CD4-positive, alpha-beta T cell treated with Interferon gamma for 1 hour (primary cell): Measurements from ENCODE around the gene CDH22.

ENCODE experiments used
- DNase-seq: peaks from one replicate; pipeline ENCODE4 v3.0.0-alpha.2; 2020

Gene CDH22

DNA sequence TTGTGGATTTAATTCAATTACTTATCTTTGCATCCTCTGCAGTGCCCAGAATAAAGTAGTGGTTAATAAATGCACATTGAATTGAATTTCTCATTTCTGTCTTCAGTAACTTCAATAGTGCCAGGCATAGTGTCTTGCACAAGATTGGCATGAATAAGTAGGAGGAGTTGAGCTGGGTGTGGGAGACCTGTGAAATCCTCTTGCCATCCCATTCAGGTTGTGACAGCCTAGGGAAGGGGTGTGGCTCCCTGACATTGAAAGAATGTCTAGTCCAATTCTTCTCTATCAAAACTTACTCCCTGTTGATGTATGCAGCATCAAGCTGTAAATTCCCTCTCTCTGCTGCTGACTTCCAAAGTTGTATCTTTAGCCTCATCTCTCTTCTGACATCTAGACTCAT is 73.2 kb downstream of the CDH22 start:
- DNase-seq, result no peak

DNA sequence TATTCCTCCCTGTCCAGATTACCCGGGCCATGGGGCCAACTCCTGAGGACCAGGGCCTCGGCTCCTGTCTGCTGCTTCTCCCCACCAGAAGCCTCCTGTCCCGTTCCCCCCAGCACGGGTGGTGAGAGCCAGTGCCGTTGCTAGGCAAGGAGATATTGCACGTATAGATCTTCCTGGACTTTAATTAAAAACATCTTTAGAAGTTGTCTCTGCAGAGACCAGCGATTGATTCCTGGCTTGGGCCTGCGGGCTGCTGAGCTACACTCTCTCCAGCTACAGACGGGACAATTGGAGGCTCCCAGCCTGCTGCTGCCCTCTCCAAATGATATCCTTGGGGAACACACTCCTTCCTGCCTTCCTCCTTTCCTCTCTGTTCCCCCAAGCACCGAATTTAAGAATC is 74.6 kb downstream of the CDH22 start:
- no peak for DNase-seq

DNA sequence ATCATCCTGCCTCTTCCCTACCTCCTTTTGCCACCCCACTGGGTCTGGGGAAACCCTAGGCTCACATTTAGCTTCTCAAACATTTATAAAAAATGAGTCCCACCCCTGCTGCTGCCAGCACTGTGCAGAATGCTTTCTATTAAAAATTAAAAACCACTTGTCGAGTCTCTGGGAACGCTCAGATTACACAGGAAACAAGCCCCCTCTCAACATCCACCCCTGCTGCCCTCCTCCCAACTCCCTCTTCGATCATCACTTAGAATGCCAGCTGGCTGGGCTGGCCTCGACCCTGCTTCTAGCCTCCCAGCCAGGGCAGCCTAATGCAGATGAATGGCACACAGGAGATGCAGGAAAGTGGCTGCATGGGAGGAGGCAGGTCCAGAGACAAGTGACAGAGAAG is 75.8 kb downstream of the CDH22 start:
- no peak for DNase-seq

DNA sequence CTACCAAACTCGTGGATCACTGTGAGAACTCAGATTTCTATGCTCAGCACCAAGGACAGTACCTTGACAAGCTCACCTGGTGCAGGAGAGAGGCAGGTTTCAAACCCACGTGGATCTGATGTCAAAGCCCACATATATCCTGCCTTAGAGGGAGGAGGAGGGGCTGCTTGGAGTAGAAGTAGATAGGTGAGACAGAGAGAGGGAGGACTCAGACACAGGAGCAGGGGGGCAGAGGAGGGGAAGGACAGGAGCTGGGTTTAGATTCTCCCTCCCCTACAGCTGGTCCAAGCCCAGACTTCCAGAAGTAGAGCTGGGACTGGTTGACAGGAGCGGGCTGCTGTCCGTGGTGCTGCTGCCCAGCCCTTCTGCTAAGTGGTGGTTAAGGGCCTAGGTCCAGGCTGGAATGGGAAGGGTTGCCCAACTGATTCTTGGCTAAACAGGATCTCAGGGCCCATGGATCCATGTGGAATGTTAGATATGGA is 77.5 kb downstream of the CDH22 start:
- DNase-seq, result no peak

DNA sequence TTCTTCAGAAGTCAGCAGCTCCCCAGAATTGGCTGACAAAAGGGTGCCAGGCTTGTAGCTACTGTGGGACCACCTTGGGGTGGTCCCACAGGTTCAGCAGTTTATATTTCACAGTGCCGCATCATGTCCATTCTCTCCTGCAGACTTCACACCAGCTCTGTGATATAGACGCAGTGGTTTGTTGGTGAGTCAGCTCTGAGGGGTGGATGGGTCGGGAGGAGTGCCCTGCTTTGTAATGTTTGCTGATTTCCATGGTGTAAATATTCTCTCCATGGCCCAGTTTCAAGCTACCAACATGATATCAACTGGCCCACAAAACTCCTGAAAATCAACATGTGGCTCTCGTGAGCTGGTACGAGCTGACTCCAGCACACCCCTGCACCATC is 78.2 kb downstream of the CDH22 start:
- DNase-seq, result no peak

DNA sequence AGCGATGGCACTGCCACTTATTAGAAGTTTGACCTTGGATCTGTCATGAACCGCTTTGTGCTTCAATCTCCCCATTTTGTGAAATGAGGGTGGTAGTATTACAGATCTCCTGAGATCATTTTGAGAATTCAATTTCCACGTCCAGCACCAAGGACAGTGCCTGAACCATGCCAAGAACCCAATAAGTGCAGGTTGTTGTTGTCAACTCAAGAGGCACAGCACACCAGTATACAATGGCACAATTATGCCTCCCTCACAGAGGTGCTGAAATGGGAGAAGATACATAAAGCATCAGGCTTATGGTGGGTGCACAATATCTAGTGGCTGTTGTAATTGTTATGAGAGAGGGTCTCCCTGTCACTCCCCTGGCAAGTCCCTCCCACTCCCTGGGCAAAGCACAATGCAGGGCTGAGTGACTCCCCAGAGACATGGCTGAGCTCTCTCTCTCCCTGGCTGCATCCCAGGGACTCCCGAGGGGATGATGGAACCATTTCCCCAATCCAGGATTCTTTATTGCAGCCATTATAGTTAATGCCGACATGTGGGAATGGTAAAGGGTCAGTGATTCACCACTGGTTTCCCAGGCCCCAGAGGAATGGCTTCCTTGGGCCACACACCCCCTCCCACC is 78.7 kb downstream of the CDH22 start:
- DNase-seq, result no peak

DNA sequence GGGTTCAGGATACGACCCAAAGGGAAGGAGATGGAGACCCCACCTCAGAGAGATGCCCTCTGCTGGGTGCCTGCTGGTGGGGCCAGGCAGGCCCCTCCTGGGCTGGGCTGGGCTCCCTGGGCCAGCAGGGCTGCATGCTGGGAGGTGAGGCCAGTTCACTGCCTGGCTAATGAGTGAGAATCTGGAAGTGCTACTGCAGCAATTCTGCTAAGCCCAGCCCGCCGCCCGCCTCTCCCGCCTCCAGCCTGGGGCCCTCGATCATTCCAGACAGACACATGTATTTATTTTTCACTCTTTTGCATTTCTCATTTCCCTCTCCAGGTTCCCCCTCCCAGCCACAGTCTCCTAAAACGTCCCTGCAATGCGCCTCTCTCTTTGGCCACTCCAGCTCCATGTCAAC is 79.6 kb downstream of the CDH22 start:
- DNase-seq, result no peak

DNA sequence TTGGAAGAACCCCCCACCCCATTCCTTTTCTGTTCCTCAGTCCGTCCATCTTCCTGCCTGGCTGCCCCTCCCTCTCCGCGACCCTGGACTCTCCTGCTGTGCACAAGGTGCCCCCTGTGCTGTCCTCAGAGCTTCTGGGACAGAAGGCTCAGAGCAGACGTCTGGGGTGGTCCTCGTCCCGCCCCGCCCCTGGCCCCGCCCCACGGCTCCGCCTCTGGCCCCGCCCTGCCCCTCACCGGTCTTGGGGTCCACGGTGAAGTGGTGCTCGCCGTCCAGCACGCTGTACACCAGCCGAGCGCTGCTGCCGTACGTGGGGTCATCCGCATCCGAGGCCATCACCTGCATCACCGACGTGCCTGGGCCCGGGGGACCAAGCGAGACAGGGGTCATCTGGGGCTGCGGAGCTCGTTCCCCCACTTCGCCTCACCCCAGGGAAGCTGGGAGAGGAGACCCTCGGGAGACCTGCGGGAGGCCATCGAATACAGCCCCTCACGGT is 81.0 kb downstream of the CDH22 start:
- no peak for DNase-seq

DNA sequence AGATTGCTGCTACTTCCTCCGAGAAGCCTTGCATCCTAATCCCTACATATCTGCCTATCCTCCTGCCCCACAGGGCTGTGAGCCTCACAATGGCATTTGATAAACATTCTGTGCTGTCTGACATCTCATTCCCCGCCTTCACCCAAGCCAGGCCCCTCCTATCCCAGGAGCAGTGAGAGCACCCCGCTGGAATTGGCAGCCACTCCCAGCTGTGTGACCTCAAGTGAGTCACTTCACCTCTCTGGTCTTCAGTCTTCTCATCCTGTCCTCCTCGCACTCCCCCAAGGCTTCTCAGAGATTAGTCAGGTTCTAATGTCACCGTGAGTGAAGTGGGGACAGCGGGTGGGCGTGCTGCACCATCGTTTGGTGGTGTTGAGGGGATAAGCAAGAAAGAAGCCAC is 81.7 kb downstream of the CDH22 start:
- DNase-seq, result no peak

DNA sequence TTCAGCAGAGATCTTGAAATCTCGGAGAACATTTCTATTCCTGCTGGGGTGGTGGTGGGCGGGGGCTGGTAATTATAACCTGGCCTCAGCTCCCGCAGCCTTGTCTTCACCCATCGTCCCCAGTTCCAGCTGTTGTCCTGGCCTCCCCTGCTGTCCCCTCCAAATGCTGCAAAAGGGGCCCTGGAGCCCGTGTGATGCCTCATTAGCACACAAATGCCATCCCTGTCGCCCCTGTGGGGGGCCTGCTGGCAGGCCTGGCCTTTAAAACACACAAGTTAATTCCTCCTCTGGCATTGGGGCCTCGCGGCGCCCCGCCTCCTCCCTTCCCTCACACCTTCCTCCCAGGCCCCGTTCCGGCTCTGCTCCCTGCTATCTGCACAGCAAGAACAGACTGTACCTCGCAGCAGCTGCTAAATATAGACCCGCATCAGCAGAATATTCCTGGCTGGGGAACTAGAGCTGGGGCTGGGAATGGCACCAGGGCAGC is 85.7 kb downstream of the CDH22 start:
- no peak for DNase-seq

DNA sequence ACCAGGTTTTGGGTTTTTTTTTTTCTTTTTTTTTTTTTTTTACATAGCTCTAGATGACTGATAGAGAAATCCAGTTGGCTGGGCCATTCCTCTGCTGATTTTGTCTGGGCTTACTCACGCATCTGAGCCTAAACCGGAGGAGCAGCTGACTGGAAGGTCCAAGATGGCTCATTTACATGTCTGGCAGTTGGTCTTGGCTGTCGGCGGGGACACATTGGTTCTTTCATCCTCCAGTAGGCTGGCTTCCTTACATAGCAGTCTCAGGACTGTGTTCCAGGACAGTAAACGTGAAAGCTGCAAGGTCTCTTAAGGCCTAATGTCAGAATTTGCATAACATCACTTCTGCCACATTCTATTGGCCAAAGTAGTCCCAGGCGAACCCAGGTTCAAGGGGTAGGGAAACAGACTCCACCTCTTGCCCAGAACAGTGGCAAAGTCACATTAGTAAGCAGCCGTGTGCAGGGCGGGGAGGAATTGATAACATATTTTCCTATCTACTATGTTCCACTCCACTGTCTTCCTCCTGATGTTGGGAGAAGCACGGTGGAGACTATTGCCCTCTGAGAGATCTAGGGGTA is 87.0 kb downstream of the CDH22 start:
- no peak for DNase-seq

DNA sequence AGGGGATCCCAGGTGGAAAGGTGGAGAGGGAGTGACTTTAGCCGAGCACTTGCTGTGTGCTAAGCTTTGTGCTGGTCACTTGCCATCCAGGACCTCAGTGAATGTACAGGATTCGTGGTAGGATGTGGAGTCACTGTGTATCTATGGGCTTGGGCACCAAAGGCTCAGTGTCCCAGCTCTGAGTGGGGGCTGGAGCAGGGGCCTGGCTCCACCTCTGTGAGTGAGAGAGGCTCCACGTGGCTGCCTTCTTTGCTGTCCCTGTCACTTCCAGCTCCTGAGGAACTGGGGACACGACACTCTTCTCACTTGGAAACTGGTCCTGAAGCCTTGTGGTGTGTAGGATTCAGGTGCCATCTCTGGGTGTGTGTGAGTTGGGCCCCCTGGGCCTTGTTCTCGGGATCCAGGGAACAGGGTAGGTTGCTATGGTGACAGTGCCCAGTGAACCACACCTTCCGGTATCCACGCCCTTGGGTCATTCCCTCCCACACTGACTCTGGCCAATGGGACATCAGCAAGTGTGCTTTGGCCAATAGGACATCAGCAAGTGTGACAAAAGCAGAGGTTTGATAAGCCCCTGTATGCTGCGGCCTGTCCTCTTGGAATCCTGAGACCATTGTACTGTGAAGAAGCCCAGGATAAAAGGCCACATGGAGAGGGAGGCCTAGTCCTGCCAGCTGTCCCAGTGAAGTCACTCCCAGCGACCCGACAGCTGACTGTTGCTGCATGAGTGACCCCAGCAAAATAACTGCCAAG is 87.7 kb downstream of the CDH22 start:
- no peak for DNase-seq

DNA sequence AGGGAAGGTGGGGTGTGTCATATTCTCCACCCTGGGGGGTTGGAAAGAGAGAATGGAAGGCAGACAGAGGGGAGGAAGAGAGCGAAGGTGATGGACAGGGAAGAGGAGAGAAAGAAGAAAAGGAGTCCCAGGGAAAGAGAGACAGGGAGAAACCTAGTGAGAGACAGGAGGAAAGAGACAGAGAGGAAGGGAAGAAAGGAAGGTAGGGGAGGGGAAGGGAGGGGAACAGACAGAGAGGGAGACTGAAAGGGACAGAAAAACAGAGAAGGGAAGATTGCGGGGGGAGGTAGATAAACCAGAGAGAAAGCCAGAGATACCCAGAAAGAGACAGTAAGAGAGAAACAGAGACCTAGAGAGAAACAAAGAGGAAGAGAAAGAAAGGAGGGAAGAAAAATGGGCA is 88.4 kb downstream of the CDH22 start:
- DNase-seq, result no peak

DNA sequence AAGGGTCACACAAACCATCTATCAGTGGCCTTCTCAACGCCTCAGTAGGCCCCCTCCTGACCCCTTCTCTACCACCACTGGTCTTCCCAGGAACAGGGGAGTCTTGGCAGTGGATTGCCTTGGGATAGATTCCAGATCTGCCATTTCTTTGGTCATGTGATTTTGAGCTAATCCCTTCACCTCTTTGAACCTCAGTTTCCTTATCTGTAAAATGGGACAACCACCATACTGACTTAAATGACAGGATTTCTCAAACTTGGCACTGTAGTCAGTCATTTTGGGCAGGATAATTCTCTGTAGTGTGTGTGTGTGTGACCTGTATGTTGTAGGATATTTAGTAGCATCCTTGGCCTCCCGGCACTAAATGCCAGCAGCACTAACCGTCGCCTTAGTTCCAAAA is 89.1 kb downstream of the CDH22 start:
- DNase-seq, result no peak

DNA sequence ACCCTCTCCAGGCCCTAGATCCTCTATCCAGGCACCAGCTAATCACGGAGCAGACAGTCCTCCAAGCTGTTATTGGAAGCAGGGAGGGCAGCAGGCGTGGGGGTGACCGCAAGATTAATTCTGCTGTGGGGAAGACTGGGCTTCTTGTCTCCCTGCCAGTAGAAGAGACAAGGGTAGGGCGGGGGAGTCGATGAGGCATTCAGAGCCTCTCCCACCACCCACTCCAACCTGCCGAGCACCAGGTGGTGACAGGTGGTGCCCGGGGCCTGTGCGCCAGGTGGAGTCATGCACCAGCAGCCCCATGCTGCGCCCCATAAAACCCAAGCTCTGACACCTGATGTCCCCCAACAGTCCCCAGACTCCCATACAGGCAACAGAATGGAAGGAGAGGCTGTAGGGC is 89.6 kb downstream of the CDH22 start:
- DNase-seq, result no peak

DNA sequence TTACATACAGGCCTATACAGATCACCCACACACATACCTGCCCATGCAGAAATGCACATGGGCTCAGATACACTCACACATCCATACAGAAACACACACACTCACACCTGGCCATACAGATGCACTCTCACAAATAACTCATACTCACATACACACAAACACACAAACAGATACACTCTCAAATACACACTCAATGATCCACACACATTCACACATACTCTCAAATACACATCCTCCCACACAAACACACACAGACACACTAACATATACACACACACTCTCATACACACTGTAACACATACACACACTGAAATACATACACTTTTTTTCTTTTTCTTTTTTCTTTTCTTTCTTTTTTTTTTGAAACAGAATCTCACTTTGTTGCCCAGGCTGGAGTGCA is 90.7 kb downstream of the CDH22 start:
- DNase-seq, result no peak

DNA sequence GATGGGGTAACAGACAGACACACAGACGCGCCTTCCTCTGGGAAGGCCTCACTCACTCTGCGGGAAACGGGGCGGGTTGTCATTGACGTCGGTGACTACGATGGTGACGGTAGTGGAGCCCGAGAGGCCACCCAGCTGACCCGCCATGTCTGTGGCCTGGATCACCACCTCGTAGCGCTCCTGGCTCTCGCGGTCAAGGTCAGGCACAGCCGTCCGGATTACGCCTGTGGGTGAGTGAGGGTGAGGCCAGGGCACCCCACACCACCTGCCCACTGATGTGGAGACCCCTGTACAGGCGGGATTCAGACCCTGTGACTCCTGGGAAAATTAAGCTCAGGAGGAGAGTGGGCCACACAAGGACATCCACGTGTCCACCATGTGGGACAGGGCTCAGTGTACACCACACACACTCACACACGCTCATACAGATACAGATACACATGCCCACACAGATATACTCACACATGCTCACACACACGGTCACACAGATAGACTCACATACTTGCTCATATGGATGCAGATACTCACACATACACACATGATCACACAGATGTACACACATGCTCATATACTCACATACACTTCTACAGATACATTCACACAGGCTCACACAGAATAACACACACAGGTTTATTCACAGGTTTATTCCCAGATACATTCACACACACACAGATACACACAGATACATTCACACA is 91.4 kb downstream of the CDH22 start:
- no peak for DNase-seq

DNA sequence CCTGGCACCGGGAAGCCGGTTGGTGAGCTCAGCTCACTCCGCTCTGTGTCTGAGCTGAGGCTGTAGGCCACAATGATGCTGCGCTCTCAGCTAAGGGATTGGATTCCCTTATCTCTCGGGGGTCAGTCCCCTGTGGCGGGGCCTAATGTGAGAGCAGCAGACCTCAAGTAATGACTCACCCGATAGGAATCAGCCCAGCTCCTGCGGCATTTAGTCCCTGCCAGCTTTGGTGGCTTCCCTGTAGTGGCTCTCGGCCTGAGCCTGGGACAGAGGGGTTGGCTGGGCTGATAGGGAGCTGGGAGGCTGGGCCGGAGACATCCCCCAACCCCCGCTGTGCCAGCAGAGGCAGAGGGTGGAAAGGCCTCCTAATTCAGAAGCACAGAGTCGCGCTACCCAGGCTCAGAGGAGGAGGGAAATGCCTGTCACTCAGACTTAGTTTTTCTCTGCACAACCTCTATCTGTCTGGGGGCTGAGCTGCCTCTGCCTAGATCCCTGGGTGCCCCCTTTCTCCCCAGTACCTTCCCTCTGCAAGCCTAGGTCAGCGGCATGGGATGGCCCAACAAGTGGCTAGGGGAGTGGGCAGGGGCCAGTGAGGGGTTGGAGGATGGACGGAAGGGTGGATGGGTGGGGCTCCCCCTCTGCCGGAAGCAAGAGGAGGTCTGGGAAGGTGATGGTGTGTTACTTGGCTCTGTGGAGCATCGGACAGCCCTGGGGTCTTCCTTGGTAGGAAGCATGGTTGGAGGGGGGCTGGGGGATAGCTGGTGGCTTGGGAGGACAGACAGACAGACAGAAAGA is 92.2 kb downstream of the CDH22 start:
- DNase-seq, result no peak

DNA sequence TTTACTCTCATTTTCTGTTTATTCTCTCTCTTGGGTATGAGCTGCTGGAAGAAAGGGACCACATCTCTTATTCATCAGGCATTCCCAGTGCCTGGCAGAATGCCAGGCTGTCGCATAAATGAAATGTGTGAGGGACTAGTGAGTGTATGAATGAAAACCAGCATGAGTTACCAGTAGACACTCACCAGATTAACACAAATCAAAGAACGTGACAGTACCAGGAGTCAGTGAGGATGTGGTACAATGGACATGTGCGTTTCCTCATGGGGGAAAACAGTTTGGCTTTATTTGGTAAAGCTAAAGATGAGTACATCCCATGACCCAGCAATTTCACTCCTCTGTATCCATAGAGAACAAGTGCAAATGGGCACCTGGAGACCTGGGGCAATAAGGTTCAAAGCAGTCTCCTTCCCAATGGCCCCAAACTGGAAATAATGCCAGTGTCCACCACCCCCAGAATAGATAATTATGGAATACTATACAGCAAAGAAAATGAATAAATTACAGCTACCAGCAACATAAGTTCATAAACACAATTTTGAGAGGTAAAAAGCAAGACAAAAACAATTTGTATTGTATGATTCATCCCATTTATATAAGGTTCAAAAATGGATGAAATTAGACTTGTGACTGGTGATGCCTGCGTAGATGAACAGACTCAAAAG is 93.3 kb downstream of the CDH22 start:
- DNase-seq, result no peak

DNA sequence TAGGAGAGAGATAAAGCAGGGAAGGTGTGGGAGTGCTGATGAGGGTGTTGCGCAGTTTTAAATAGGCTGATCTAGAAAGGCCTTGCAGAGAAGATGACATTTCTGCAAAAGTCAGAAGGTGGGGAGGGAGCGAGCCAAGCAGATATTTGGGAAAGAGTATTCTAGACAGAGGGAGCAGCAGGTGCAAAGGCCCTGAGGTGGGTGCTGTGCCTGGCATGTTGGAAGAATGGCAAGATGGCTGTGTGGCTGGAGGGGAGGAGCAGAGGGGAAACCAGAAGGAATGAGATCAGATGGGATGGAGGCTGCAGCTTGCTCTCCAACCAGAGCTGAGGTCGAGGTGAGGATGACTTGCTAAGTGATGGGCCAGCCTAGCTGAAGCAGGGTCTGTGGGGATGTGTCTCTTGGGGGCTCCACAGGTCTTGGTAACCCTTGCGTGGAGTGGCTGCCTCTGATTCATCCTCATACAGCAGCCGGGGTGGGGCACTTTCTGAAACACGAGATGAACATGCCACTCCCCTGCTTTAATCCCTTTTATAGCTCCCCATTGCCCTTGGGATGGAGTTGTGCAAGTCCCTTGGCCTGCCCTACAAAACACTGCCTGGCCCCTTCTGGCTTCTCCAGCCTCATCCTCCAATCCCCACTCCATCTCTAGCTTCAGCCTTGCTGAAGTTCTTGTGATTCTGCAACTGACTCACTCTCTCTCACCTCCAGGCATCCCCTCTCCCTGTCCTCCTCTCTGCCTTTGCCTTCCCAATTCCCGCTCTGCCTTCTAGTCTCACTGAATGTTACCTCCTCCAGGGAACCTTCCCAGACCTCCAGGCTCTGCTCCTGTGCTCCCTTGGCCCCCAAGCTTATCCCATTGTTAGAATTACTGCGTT is 94.1 kb downstream of the CDH22 start:
- DNase-seq, result no peak

DNA sequence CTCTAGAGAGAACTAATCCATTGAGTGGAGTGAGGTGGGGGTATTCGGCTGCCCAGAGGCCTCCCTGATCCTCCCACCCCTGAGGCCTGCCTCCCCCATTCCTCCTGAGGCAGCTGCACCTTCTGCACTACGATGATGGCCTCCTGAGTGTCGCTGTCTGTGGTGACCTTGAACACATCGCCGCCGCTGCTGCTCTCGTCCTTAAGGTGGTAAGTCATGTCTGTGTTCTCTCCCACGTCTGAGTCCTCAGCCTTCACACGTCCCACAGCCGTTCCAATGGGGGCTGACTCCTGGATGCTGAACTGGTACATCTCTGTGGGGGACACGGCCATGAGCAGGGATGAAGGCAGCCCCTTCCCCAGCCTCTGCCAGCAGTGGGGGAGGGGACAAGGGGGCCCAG is 95.4 kb downstream of the CDH22 start:
- DNase-seq, result no peak
